ENCODE measurements around the gene SCUBE1. TPM values are rescaled to one million over a fixed set of nuclear protein-coding genes. Genes with fewer than 3 reads are reported as not detected.

The SCUBE1 gene
- total and polyA plus RNA-seq, 2 experiments from 2014 or later: 2.1 to 2.2 TPM

DNA sequence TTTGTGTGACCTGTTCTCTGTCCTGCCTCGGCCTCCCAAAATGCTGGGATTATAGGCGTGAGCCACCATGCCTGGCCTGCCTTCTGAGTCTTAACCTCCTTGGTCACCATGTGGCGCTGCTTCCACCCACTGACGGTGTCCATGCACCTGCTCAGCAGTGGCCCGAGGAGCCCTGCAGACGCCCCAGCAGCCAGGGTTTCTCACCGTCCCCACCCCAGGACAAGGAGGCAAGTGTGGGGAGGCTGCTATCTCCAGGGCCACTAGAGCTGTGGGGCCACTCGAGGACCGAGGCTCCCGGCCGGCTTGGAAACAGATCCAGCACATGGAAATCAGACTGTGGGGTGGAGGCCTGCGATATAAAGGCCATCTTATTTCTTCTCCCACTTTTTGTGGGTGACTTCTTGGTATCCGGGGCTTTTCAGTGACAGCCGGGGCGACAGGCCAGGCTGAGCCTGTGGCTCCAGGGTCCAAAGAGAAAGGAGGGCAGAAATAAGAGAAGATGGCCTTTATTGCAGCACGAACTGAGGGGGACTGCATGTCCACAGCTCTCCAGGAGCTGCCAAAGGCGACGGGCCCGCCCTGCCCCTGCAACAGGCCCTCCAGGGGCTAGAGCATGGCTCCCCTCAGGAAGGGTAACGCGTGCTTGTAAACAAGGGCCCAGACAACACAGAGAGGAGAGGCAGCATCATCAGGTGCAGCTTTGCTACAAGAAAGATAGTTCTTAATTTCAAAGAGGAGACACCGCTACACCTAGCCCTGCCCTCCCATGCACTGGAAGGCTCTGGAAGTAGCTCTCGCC lies 176.8 kb downstream of the SCUBE1 start:
- no peak overlapping the region for H3K27ac ChIP-seq
- no peaks in the 10 kb centered on the region for H4K20me1 ChIP-seq (ENCODE audit: insufficient read depth, poor library complexity, severe bottlenecking)
- no peaks in the 10 kb centered on the region for H3K36me3 ChIP-seq (replicated peaks; ENCODE audit: insufficient read depth, low read depth)
- WGBS (ENCODE audit: low lambda C conversion rate, missing lambda C conversion rate): 84% methylated on average over 23 of the region's 23 CpGs
- TF ChIP-seq EZH2phosphoT487 (IDR thresholded peaks at IDR 0.05; ENCODE audit: low read depth, severe bottlenecking, unreplicated experiment): no peak
- TF ChIP-seq CTCF (IDR thresholded peaks at IDR 0.05; ENCODE audit: poor library complexity): no peak
- TF ChIP-seq EZH2 (IDR thresholded peaks at IDR 0.05; ENCODE audit: borderline replicate concordance): no peak
- H3K4me1 ChIP-seq (ENCODE audit: insufficient read depth): no peaks in the 10 kb centered on the region
- H3K4me3 ChIP-seq: no peak overlapping the region
- no peaks in the 10 kb centered on the region for H3K9me3 ChIP-seq (ENCODE audit: low read depth)
- no peak for DNase-seq (ENCODE audit: low spot score)
- no peaks in the 10 kb centered on the region for H3K27me3 ChIP-seq
- H3K4me2 ChIP-seq: no peak overlapping the region
- H2AFZ ChIP-seq: no peak overlapping the region
- no peaks in the 10 kb centered on the region for H3K9me2 ChIP-seq (replicated peaks; ENCODE audit: insufficient read depth)
- no peaks in the 10 kb centered on the region for H3K79me2 ChIP-seq

DNA sequence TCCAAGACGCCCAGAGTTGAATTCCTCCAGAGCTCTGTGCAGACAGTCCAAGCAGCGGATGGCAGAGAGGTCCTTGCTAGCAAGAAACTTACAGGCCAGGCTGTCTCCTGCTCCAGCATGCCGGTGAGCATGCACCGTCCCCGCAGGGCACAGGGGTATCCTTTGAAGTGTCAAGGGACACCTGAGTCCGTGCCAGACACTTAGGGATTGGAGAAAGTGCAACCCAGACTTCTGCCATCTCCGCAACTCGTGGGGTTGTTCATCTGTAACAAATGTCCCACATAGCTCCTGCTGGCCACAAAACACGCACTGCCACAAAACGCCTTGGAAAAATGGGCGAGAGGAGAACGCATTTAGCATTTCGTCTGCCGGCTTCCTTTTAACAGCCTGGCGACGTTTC lies 178.5 kb downstream of the SCUBE1 start:
- Histone ChIP-seq H3K4me2 (no peak overlapping the region), H3K4me1 (ENCODE audit: insufficient read depth) (no peaks in the 10 kb centered on the region), H3K9me2 (replicated peaks; ENCODE audit: insufficient read depth) (no peaks in the 10 kb centered on the region), H3K27me3 (no peaks in the 10 kb centered on the region), H4K20me1 (ENCODE audit: insufficient read depth, poor library complexity, severe bottlenecking) (no peaks in the 10 kb centered on the region), H3K79me2 (no peaks in the 10 kb centered on the region), H2AFZ (no peak overlapping the region), H3K9me3 (ENCODE audit: low read depth) (no peaks in the 10 kb centered on the region), H3K27ac (no peak overlapping the region), H3K36me3 (replicated peaks; ENCODE audit: insufficient read depth, low read depth) (no peaks in the 10 kb centered on the region), H3K4me3 (no peak overlapping the region)
- DNase-seq (ENCODE audit: low spot score): no peak
- WGBS (ENCODE audit: low lambda C conversion rate, missing lambda C conversion rate): 53% methylated on average over 16 of the region's 16 CpGs
- TF ChIP-seq EZH2 (IDR thresholded peaks at IDR 0.05; ENCODE audit: borderline replicate concordance) (no peak), CTCF (IDR thresholded peaks at IDR 0.05; ENCODE audit: poor library complexity) (no peak), EZH2phosphoT487 (IDR thresholded peaks at IDR 0.05; ENCODE audit: low read depth, severe bottlenecking, unreplicated experiment) (no peak)

- Histone ChIP-seq H3K27me3 (no peaks in the 10 kb centered on the region), H3K4me1 (ENCODE audit: insufficient read depth) (no peaks in the 10 kb centered on the region), H3K4me2 (no peak overlapping the region), H3K9me3 (ENCODE audit: low read depth) (no peaks in the 10 kb centered on the region), H3K4me3 (no peak overlapping the region), H3K79me2 (no peaks in the 10 kb centered on the region), H3K9me2 (replicated peaks; ENCODE audit: insufficient read depth) (no peaks in the 10 kb centered on the region), H2AFZ (no peak overlapping the region), H3K36me3 (replicated peaks; ENCODE audit: insufficient read depth, low read depth) (no peaks in the 10 kb centered on the region), H4K20me1 (ENCODE audit: insufficient read depth, poor library complexity, severe bottlenecking) (no peaks in the 10 kb centered on the region), H3K27ac (no peak overlapping the region)
- 91% methylated on average over 17 of the region's 18 CpGs for WGBS (ENCODE audit: low lambda C conversion rate, missing lambda C conversion rate)
- TF ChIP-seq EZH2phosphoT487 (IDR thresholded peaks at IDR 0.05; ENCODE audit: low read depth, severe bottlenecking, unreplicated experiment) (no peak), CTCF (IDR thresholded peaks at IDR 0.05; ENCODE audit: poor library complexity) (no peak)
- no peak for DNase-seq (ENCODE audit: low spot score)
Observed at GRCh38 chr22:43163241-43163795, 179.9 kb downstream of the SCUBE1 start.
